ENCODE measurements around the gene PEX5L. TPM values are rescaled to one million over a fixed set of nuclear protein-coding genes. Genes with fewer than 3 reads are reported as not detected.

PEX5L gene
- total RNA-seq, 4 donors from 2014 or later, result 0.13 to 2.0 TPM; not detected in 2

DNA sequence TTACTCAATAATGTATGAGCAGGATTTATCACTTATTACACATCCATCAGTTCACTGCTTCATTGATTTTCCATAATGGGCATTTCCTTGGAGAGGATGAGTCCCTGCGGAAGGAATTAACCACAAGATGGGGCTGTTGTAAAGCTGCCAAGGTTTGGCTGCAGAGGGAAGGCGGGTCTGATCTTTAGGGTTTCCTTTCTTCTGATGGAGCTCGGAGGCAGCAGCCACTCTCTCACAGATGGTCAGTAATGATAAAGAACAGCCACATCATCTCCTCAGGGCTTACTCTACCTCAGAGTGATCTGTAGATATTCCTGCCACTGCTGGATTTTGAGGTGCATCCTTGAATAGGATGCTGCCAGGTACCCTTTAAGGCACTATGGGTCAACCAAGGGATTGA, 268.7 kb downstream of the PEX5L start:
- Histone ChIP-seq H3K36me3 (peaks cover 8 to 16% of the 10 kb centered on the region in 2 donors), H3K27ac (no peak overlapping the region), H3K4me1 (peaks cover 6 to 24% of the 10 kb centered on the region in 2 donors), H3K9me3 (no peaks in the 10 kb centered on the region), H3K4me3 (replicated peaks in 1 of 3) (no peak overlapping the region), H3K27me3 (no peaks in the 10 kb centered on the region)
- 61 to 64% methylated on average over 3 of the region's 3 CpGs for WGBS, 2 donors
- intact Hi-C loops (cut with DNase I), result no loop called here
- peak; percentile 17 to 45 for DNase-seq
- TF ChIP-seq POLR2A (IDR thresholded peaks at IDR 0.05), result no peak
- TF ChIP-seq CTCF (IDR thresholded peaks at IDR 0.05), result peak in 4 of 6 experiments; percentile 10 to 56 (median 44)

DNA sequence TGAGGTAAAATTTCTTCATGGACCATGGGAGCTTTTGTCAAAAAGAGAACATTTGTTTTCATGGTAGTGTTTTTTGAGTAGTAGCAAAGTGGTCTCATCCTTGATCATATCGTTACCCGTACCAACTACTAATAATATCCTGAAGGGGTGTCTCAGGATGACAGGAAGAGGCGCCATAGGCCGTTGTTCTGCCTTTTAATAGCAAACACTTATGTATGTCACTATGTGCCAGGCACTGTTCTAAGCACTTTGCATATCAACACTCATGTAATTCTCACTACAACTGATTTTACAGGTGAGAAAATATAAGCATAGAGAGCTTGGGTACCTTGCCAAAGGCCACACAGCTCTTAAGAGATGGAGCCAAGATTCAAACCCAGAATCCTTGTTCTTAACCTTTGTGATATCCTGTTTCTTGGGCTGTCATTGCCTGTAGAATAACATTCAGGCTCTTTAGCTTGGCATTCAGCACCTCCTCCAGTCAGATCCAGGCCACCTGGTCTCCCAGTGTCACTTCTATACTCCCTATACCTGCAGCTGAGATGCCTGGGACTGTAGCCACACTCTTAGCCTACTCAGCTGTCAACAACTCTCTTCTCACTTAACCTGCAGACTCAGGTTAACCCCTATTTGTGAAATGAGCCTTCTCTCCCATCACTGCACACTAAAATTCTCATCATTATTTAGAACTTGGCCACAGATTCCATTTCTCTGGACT, 270.2 kb downstream of the PEX5L start:
- H3K27ac ChIP-seq, result no peak overlapping the region
- peaks cover 6 to 23% of the 10 kb centered on the region in 2 donors for H3K4me1 ChIP-seq
- WGBS, 2 donors, result 93 to 96% methylated on average over 4 of the region's 4 CpGs
- peaks cover 8 to 16% of the 10 kb centered on the region in 2 donors for H3K36me3 ChIP-seq
- no peak for TF ChIP-seq CTCF (IDR thresholded peaks at IDR 0.05)
- TF ChIP-seq POLR2A (IDR thresholded peaks at IDR 0.05), result no peak
- no peaks in the 10 kb centered on the region for H3K27me3 ChIP-seq
- intact Hi-C loops (cut with DNase I), result no loop called here
- DNase-seq, result no peak
- H3K9me3 ChIP-seq, result no peaks in the 10 kb centered on the region
- H3K4me3 ChIP-seq (replicated peaks in 1 of 3), result no peak overlapping the region

DNA sequence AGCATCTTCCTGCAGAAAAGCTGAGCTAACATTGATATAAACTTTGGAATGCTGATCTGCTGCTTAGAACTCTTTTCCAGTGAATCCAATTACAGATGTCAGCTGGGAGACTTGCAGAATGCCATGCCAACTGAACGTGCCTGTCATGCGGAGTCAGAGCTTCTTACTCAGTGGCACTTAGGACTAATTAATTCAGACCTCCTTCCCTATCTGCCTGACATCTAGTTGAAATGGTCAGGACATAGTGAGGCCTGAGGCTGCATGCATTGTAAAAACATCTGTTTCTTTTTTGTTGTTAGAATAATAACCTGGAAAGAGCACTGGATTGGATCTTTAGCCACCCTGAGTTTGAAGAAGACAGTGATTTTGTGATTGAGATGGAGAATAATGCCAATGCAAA, 271.3 kb downstream of the PEX5L start:
- Histone ChIP-seq H3K4me3 (replicated peaks in 1 of 3) (no peak overlapping the region), H3K27me3 (no peaks in the 10 kb centered on the region), H3K9me3 (no peaks in the 10 kb centered on the region), H3K4me1 (peaks cover 6 to 14% of the 10 kb centered on the region in 2 donors), H3K36me3 (peaks cover 8 to 16% of the 10 kb centered on the region in 2 donors), H3K27ac (no peak overlapping the region)
- TF ChIP-seq CTCF (IDR thresholded peaks at IDR 0.05) (no peak), POLR2A (IDR thresholded peaks at IDR 0.05) (no peak)
- WGBS, 2 donors, result 78 to 88% methylated on average over 2 of the region's 2 CpGs
- no peak for DNase-seq
- intact Hi-C loops (cut with DNase I), result no loop called here

GRCh38 chr3:179760944-179761343, 275.8 kb downstream of the PEX5L start:
- TF ChIP-seq POLR2A (IDR thresholded peaks at IDR 0.05) (no peak), CTCF (IDR thresholded peaks at IDR 0.05) (no peak)
- no peaks in the 10 kb centered on the region for H3K9me3 ChIP-seq
- intact Hi-C loops (cut with DNase I), result no loop called here
- WGBS, 2 donors, result 83 to 90% methylated on average over 8 of the region's 8 CpGs
- no peak overlapping the region for H3K27ac ChIP-seq
- no peak overlapping the region for H3K4me3 ChIP-seq (replicated peaks in 1 of 3)
- no peaks in the 10 kb centered on the region for H3K27me3 ChIP-seq
- DNase-seq, result no peak
- no peaks in the 10 kb centered on the region for H3K4me1 ChIP-seq
- H3K36me3 ChIP-seq, result peaks cover under 1 to 8% of the 10 kb centered on the region in 2 donors

- Histone ChIP-seq H3K9me3 (no peaks in the 10 kb centered on the region), H3K4me1 (no peaks in the 10 kb centered on the region), H3K4me3 (replicated peaks in 1 of 3) (no peak overlapping the region), H3K27ac (no peak overlapping the region), H3K36me3 (peaks cover 6 to 8% of the 10 kb centered on the region in 2 donors), H3K27me3 (no peaks in the 10 kb centered on the region)
- intact Hi-C loops (cut with DNase I), result no loop called here
- TF ChIP-seq POLR2A (IDR thresholded peaks at IDR 0.05) (no peak), CTCF (IDR thresholded peaks at IDR 0.05) (peak in 4 of 6 experiments; percentile 19 to 53 (median 46))
- 57 to 68% methylated on average over 6 of the region's 6 CpGs for WGBS, 2 donors
- DNase-seq, result no peak
Observed at GRCh38 chr3:179750720-179751328, 285.9 kb downstream of the PEX5L start.
